DOHH2 (cell line): Measurements from ENCODE around the gene TUBA4A.
A peak's percentile ranks its signal among the peaks of the same experiment; 100 is the strongest.

Source experiments
- H3F3A ChIP-seq: fragments of 200-600 bp; sonication (generic), shearing (Covaris generic); 2 replicates; pipeline ENCODE4 v1.6.0; 2016; ENCODE audit warnings: antibody characterized with exemption, mild to moderate bottlenecking; ENCODE audit not compliant: control insufficient read depth, insufficient read depth
- H3K27ac ChIP-seq: fragments of 200-600 bp; sonication (generic); 2 replicates; pipeline ENCODE4 v1.5.1; 2014; ENCODE audit warnings: low read depth, mild to moderate bottlenecking, low read length, moderate library complexity
- H3K27me3 ChIP-seq: fragments of 200-600 bp; sonication (generic); 2 replicates; pipeline ENCODE4 v1.6.1; 2014; ENCODE audit warnings: mild to moderate bottlenecking, low read length, mixed read lengths; ENCODE audit not compliant: control insufficient read depth
- H3K36me3 ChIP-seq: fragments of 200-600 bp; sonication (generic); 2 replicates; pipeline ENCODE4 v1.6.1; 2014; ENCODE audit warnings: mild to moderate bottlenecking, low read length, moderate library complexity, mixed read lengths; ENCODE audit not compliant: control insufficient read depth
- H3K4me1 ChIP-seq: fragments of 200-600 bp; sonication (generic); 2 replicates; pipeline ENCODE4 v1.6.1; 2014; ENCODE audit warnings: mild to moderate bottlenecking, low read length, mixed read lengths; ENCODE audit not compliant: control insufficient read depth
- H3K4me2 ChIP-seq: fragments of 200-600 bp; sonication (generic); 2 replicates; pipeline ENCODE4 v1.6.0; 2014; ENCODE audit warnings: mild to moderate bottlenecking, low read length, moderate library complexity
- H3K4me3 ChIP-seq: fragments of 200-600 bp; sonication (generic); 2 replicates; pipeline ENCODE4 v1.5.1; 2014; ENCODE audit warnings: mild to moderate bottlenecking, low read length, mixed read lengths
- H3K79me2 ChIP-seq: fragments of 200-600 bp; sonication (generic); 2 replicates; pipeline ENCODE4 v1.6.1; 2014; ENCODE audit warnings: mild to moderate bottlenecking, low read length, mixed read lengths; ENCODE audit not compliant: control insufficient read depth
- H3K9me2 ChIP-seq: fragments of 200-600 bp; sonication (generic); replicated peaks from 2 replicates; pipeline ENCODE4 v1.6.1; 2014; ENCODE audit warnings: mild to moderate bottlenecking, low read length, mixed read lengths; ENCODE audit not compliant: control insufficient read depth
- H3K9me3 ChIP-seq: fragments of 200-600 bp; sonication (generic); 2 replicates; pipeline ENCODE4 v1.6.1; 2014; ENCODE audit warnings: antibody characterized with exemption, low read length, mixed read lengths; ENCODE audit not compliant: control insufficient read depth, insufficient read depth
- H4K20me1 ChIP-seq: fragments of 200-600 bp; sonication (generic); 2 replicates; pipeline ENCODE4 v1.6.0; 2014; ENCODE audit warnings: low read depth, mild to moderate bottlenecking, antibody characterized with exemption, low read length, moderate library complexity; ENCODE audit not compliant: control insufficient read depth, insufficient read depth
- CTCF ChIP-seq: fragments of 200-600 bp; sonication (generic); IDR thresholded peaks from one replicate; pipeline ENCODE4 v1.5.1; 2014; ENCODE audit warnings: antibody characterized with exemption, mild to moderate bottlenecking, low read depth, low read length; ENCODE audit not compliant: poor library complexity, severe bottlenecking
- EZH2phosphoT487 ChIP-seq: fragments of 200-600 bp; sonication (generic); IDR thresholded peaks from 2 replicates; pipeline ENCODE4 v1.6.1; 2017; ENCODE audit warnings: borderline replicate concordance, mild to moderate bottlenecking, antibody characterized with exemption, low read length, moderate library complexity, mixed read lengths

TUBA4A gene

GRCh38 chr2:219252084-219252483, 1.6 kb downstream of the TUBA4A start:
- Histone ChIP-seq H3K4me2 (peak overlapping the region; percentile 97), H3K4me3 (peak overlapping the region; percentile 83), H3K27me3 (peaks cover 6% of the 10 kb centered on the region), H3K27ac (peak overlapping the region; percentile 62), H3K4me1 (peaks cover 74% of the 10 kb centered on the region), H4K20me1 (peaks cover 7% of the 10 kb centered on the region; the same call in 1 of the 2 replicates), H3K9me3 (no peaks in the 10 kb centered on the region), H3F3A (peaks cover 27% of the 10 kb centered on the region), H3K9me2 (no peaks in the 10 kb centered on the region), H3K79me2 (peaks cover 57% of the 10 kb centered on the region), H3K36me3 (peaks cover 55% of the 10 kb centered on the region)
- TF ChIP-seq EZH2phosphoT487 (no peak), CTCF (no peak)

GRCh38 chr2:219251656-219252055, 2.1 kb downstream of the TUBA4A start:
- Histone ChIP-seq H3K27me3 (peaks cover 6% of the 10 kb centered on the region), H3K9me3 (no peaks in the 10 kb centered on the region), H3K4me1 (peaks cover 78% of the 10 kb centered on the region), H3K4me2 (peak overlapping the region; percentile 97), H3K4me3 (peak overlapping the region; percentile 83), H3F3A (peaks cover 27% of the 10 kb centered on the region), H4K20me1 (peaks cover 7% of the 10 kb centered on the region; the same call in 1 of the 2 replicates), H3K9me2 (no peaks in the 10 kb centered on the region), H3K27ac (peak overlapping the region; percentile 62; the same call in 1 of the 2 replicates), H3K79me2 (peaks cover 61% of the 10 kb centered on the region), H3K36me3 (peaks cover 59% of the 10 kb centered on the region)
- TF ChIP-seq EZH2phosphoT487 (no peak), CTCF (no peak)

- TF ChIP-seq EZH2phosphoT487, result no peak
- no peak for TF ChIP-seq CTCF
- peak overlapping the region; percentile 74 for H3K4me3 ChIP-seq
These were observed 3.5 kb downstream of the TUBA4A start for GRCh38 chr2:219250049-219250781.

More at GRCh38 chr2:219250049-219250781, 3.5 kb downstream of the TUBA4A start:
- H3K79me2 ChIP-seq, result peaks cover 75% of the 10 kb centered on the region
- peaks cover 22% of the 10 kb centered on the region for H3F3A ChIP-seq
- H3K27me3 ChIP-seq, result no peaks in the 10 kb centered on the region; the same call in 1 of the 2 replicates
- H3K4me2 ChIP-seq, result peak overlapping the region; percentile 97
- H3K27ac ChIP-seq, result peak overlapping the region; percentile 98
- peaks cover 7% of the 10 kb centered on the region; the same call in 1 of the 2 replicates for H4K20me1 ChIP-seq
- H3K9me3 ChIP-seq, result no peaks in the 10 kb centered on the region
- H3K36me3 ChIP-seq, result peaks cover 64% of the 10 kb centered on the region
- peaks cover 83% of the 10 kb centered on the region for H3K4me1 ChIP-seq
- no peaks in the 10 kb centered on the region for H3K9me2 ChIP-seq
